Esophagus (tissue), 2 donors: ENCODE measurements around the gene IQGAP3. TPM values are rescaled to one million over a fixed set of nuclear protein-coding genes. Genes with fewer than 3 reads are reported as not detected.

ENCODE experiments used
- H3K27ac ChIP-seq, 2 donors: one replicate each; pipeline ENCODE4 v1.5.1; 2013; ENCODE audit warnings: low read depth in 2 of 2, mild to moderate bottlenecking in 2 of 2, inconsistent platforms in 1 of 2, low read length in 1 of 2, moderate library complexity in 1 of 2
- H3K27me3 ChIP-seq, 2 donors: one replicate each; pipeline ENCODE4 v1.6.1; 2013; ENCODE audit warnings: low read length in 2 of 2, control low read depth in 1 of 2, mild to moderate bottlenecking in 1 of 2; ENCODE audit not compliant: insufficient read depth in 2 of 2, control insufficient read depth in 1 of 2
- H3K36me3 ChIP-seq, 2 donors: one replicate each; pipeline ENCODE4 v1.6.1; 2013; ENCODE audit warnings: low read length in 1 of 2; ENCODE audit not compliant: control insufficient read depth in 2 of 2, insufficient read depth in 2 of 2
- H3K4me1 ChIP-seq, 2 donors: one replicate each; pipeline ENCODE4 v1.6.1; 2013; ENCODE audit warnings: low read length in 1 of 2; ENCODE audit not compliant: control insufficient read depth in 2 of 2, insufficient read depth in 2 of 2
- H3K4me3 ChIP-seq, 2 donors: one replicate each; pipeline ENCODE4 v1.5.1; 2013; ENCODE audit warnings: low read length in 2 of 2, mild to moderate bottlenecking in 2 of 2, low read depth in 1 of 2, moderate library complexity in 1 of 2
- H3K9me3 ChIP-seq, 2 donors: one replicate each; pipeline ENCODE4 v1.6.1; 2013; ENCODE audit warnings: mild to moderate bottlenecking in 2 of 2, low read depth in 1 of 2, low read length in 1 of 2, moderate library complexity in 1 of 2; ENCODE audit not compliant: control insufficient read depth in 2 of 2, insufficient read depth in 1 of 2
- WGBS, 2 donors: extraction: QIAGEN DNeasy Blood & Tissue Kit; methylation state at CpG; one replicate each; pipeline ENCODE4 v1.1.7; 2013; 5-methylcytosine and 5-hydroxymethylcytosine counted together
- polyA plus RNA-seq, 2 donors: library from polyadenylated mRNA; stranded (reverse); fragments of 200-250 nt; gene quantifications; one replicate each; pipeline ENCODE4 v1.2.3, GENCODE V29; 2013
- donor health status: healthy with polysubstance abuse.
- donor health status: Bipolar disorder and iron deficiency.

The IQGAP3 gene
- polyA plus RNA-seq, 2 donors = 3.8 to 7.8 TPM

- Histone ChIP-seq H3K36me3 (peaks cover 0 to 8% of the 10 kb centered on the region in 2 donors), H3K27me3 (no peaks in the 10 kb centered on the region), H3K27ac (peak overlapping the region; percentile 29 to 61), H3K4me1 (peaks cover 31 to 72% of the 10 kb centered on the region in 2 donors), H3K4me3 (no peak overlapping the region), H3K9me3 (no peaks in the 10 kb centered on the region)
- WGBS, 2 donors = 72 to 76% methylated on average over 6 of the region's 6 CpGs
Measured at GRCh38 chr1:156491151-156491949, 81.0 kb downstream of the IQGAP3 start.

- Histone ChIP-seq H3K9me3 (no peaks in the 10 kb centered on the region), H3K4me1 (peaks cover 31 to 65% of the 10 kb centered on the region in 2 donors), H3K36me3 (peaks cover 0 to 8% of the 10 kb centered on the region in 2 donors), H3K27ac (peak overlapping the region; percentile 71 to 77), H3K4me3 (no peak overlapping the region), H3K27me3 (no peaks in the 10 kb centered on the region)
- WGBS, 2 donors = 16 to 18% methylated on average over 8 to 10 of the region's 10 CpGs
Measured at GRCh38 chr1:156490401-156491032, 81.8 kb downstream of the IQGAP3 start.

GRCh38 chr1:156489935-156490293, 82.5 kb downstream of the IQGAP3 start:
- no peak overlapping the region for H3K4me3 ChIP-seq
- H3K4me1 ChIP-seq = peaks cover 32 to 67% of the 10 kb centered on the region in 2 donors
- H3K27ac ChIP-seq = peak overlapping the region; percentile 71 to 77
- 48 to 52% methylated on average over 7 of the region's 7 CpGs for WGBS, 2 donors
- peaks cover 0 to 8% of the 10 kb centered on the region in 2 donors for H3K36me3 ChIP-seq
- no peaks in the 10 kb centered on the region for H3K27me3 ChIP-seq
- H3K9me3 ChIP-seq = no peaks in the 10 kb centered on the region

- no peaks in the 10 kb centered on the region for H3K27me3 ChIP-seq
- peak overlapping the region; percentile 71 to 77 for H3K27ac ChIP-seq
- H3K4me3 ChIP-seq = no peak overlapping the region
- 30 to 35% methylated on average over 12 of the region's 12 CpGs for WGBS, 2 donors
- H3K9me3 ChIP-seq = no peaks in the 10 kb centered on the region
- peaks cover 0 to 5% of the 10 kb centered on the region in 2 donors for H3K36me3 ChIP-seq
- peaks cover 35 to 62% of the 10 kb centered on the region in 2 donors for H3K4me1 ChIP-seq
Measured at GRCh38 chr1:156489166-156489934, 83.0 kb downstream of the IQGAP3 start.

- Histone ChIP-seq H3K27ac (peak overlapping the region; percentile 29 to 71), H3K4me3 (no peak overlapping the region), H3K27me3 (no peaks in the 10 kb centered on the region), H3K9me3 (no peaks in the 10 kb centered on the region), H3K4me1 (peaks cover 33 to 56% of the 10 kb centered on the region in 2 donors), H3K36me3 (peaks cover 0 to 5% of the 10 kb centered on the region in 2 donors)
- WGBS, 2 donors = 58 to 67% methylated on average over 5 of the region's 5 CpGs
Measured at GRCh38 chr1:156488566-156489165, 83.7 kb downstream of the IQGAP3 start.

- Histone ChIP-seq H3K36me3 (peaks cover 0 to 8% of the 10 kb centered on the region in 2 donors), H3K9me3 (no peaks in the 10 kb centered on the region), H3K4me3 (no peak overlapping the region), H3K27me3 (no peaks in the 10 kb centered on the region), H3K4me1 (peaks cover 26 to 48% of the 10 kb centered on the region in 2 donors), H3K27ac (no peak overlapping the region)
- WGBS, 2 donors = 60 to 64% methylated on average over 4 of the region's 4 CpGs
Measured at GRCh38 chr1:156487862-156488261, 84.5 kb downstream of the IQGAP3 start.

GRCh38 chr1:156486421-156487344, 85.7 kb downstream of the IQGAP3 start:
- no peak overlapping the region for H3K27ac ChIP-seq
- H3K36me3 ChIP-seq = peaks cover 0 to 19% of the 10 kb centered on the region in 2 donors
- 82% methylated on average over 7 of the region's 7 CpGs for WGBS, 2 donors
- no peak overlapping the region for H3K4me3 ChIP-seq
- no peaks in the 10 kb centered on the region for H3K27me3 ChIP-seq
- H3K4me1 ChIP-seq = peaks cover 21 to 39% of the 10 kb centered on the region in 2 donors
- no peaks in the 10 kb centered on the region for H3K9me3 ChIP-seq

- Histone ChIP-seq H3K4me1 (peaks cover 16 to 33% of the 10 kb centered on the region in 2 donors), H3K4me3 (no peak overlapping the region), H3K27ac (no peak overlapping the region), H3K9me3 (no peaks in the 10 kb centered on the region), H3K36me3 (peaks cover 2 to 25% of the 10 kb centered on the region in 2 donors), H3K27me3 (no peaks in the 10 kb centered on the region)
- WGBS, 2 donors = 85 to 96% methylated on average over 3 of the region's 3 CpGs
Measured at GRCh38 chr1:156485984-156486383, 86.4 kb downstream of the IQGAP3 start.
